Stimulated activated CD8-positive, alpha-beta memory T cell treated with anti-CD3 and anti-CD28 coated beads, Interleukin-12 subunit alpha, Interleukin-12 subunit beta, amount 100 ng/mL, for 24 hours (primary cell): ENCODE results near the gene RRP1B.
A peak's percentile ranks its signal among the peaks of the same experiment; 100 is the strongest.
"Not testable (repeated sequence)": the region's sequence is repeated elsewhere in the genome, so short reads cannot be mapped to it uniquely, and the experiment has no call there.

Experiments used
- DNase-seq: peaks from one replicate; pipeline ENCODE4 v3.0.0-alpha.2; 2020; ENCODE audit errors: extremely low read depth

Gene RRP1B

DNA sequence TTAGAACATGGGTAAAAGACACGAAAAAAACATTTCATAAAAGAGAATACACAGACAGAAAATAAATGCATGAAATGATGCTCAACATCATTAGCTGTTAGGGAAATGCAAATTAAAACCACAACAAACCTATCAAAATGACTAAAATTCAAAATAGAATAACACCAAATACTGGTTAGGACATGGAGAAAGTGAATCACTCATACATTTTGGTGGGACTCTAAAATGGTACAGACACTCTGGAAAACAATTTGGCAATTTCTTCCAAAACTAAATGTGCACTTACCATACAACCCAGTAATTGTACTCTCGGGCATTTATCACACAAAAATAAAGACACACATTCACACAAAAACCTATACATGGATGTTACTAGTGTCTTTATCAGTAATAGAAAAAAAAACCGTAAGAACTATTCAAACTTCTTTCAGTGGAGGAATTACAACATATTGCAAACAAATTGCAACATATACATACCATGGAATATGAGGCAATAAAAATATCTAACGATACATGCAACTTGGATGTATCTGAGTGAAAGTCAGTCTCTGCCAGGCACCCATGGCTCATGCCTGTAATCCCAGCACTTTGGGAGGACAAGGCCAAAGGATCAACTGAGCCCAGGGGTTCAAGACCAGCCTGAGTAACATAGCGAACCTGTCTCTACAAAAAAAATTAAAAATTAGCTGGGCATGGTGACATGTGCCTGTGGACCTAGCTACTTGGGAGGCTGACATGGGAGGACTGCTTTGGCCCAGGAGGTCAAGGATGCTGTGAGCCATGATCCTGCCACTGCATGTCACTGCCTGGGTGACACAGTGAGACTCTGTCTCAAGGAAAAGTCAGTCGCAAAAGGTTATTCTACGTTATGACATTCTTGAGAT is 19.6 kb upstream of the RRP1B start:
- DNase-seq = no peak

GRCh38 chr21:43640400-43640799 is 19.0 kb upstream of the RRP1B start:
- DNase-seq = no peak

DNA sequence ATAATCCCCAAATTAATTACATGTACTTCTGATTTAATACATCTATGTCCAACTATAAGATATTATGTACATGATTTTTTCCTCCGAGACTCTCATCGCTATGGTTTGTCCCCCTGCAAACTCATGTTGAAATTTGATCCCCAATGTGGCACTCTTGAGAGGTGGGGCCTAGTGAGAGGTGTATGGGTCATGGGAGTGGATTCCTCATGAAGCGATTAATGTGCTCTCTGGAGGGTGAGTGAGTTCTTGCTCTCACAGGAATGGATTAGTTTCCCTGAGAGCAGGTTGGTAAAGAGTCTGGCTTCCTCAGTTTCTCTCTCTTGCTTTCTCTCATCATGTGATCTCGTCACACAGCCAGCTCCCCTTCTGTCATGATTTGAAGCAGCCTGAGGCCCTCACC is 16.2 kb upstream of the RRP1B start:
- no peak for DNase-seq

DNA sequence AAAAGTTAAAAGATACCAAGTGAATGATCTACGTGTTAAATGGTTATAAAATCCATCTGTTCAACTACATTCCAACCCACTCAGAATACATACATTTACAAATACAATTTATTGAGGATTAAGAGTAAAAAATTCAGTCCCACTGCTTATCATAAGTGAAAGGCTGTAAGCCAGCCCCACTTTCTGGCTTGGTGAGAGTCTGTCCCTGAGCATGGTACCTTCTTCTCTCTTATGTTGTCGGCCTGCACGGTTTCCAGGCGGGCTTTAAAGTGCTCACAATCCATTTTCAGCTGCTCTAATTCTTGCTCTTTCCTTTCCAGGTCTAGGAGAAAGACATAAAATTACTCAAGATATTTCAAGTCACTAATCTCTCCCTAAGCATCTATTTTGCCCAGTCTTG is 15.3 kb upstream of the RRP1B start:
- no peak for DNase-seq

GRCh38 chr21:43644609-43645008 is 14.8 kb upstream of the RRP1B start:
- DNase-seq = no peak

DNA sequence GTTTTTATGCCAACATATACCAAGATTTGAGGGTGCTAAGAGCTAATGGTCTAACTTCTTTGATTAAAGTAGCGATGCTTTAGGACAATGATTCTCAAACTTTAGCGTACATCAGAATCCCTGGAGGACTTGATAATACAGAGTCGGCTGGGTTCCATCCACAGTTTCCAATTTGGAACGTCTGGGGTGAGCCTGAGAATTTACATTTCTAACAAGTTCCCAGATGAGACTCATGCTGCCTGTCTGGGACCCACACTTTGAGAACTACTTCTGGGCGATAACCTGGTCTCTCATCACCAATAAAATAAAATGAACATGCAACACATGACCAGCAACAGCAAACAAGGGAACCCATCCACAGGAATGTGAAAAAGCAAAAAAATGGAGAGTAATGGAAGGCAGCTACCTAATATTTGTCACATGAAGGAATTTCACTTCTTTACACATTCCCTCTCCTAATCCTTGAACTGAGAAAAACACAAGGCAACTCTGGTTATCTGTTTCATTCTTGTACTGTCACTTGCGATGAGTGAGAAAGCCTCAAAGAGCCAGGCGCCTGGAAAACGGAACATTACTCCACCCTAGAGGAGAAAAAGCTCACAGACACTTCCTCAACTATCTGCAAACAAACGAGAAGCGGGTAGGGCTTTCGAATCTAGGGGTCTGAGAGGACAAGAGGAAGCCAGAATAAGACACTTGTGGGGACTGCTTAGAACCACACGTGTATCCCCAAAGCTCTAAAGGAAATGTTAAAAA is 14.0 kb upstream of the RRP1B start:
- no peak for DNase-seq

DNA sequence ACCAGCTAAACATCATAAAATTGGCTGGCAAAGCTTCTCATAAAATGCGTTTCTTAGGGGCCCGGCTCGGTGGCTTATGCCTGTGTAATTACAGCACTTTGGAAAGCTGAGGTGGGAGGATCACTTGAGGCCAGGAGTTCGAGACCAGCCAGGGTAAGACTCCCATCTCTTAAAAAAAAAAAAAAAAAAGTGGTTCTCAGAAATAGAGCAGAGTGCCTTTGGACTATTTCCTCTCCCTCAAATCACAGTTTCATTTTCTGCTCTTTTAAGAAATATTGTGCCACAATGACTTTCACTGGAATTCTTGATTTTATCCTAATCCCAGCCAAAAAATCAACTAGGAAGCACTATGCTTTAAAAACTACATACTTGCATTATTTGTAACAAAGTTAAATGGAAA is 13.4 kb upstream of the RRP1B start:
- DNase-seq = no peak

GRCh38 chr21:43646550-43647260 is 12.7 kb upstream of the RRP1B start:
- DNase-seq = peak; percentile 60

DNA sequence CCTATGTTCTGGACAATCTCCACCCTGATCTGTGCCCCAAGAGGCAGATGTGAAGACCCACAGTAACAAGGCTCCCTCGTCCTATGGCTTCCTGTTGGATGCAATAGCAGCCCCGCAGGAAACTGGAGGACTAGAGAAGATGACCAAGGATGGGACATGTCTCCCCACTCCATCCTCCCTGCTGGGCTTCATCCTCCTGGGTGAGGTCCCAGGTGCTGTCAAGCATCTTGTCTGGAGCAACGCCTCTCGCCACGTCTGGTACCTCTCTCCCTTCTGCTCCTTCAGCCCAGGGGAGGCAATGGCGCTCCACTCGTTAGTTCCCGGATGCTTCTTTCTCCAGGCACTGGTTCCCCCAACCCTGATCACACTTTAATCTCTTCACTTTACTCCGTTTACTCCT is 11.2 kb upstream of the RRP1B start:
- no peak for DNase-seq

- DNase-seq = not testable (repeated sequence)
These were observed 7.4 kb upstream of the RRP1B start for GRCh38 chr21:43651926-43652325.

GRCh38 chr21:43652616-43653015 is 6.7 kb upstream of the RRP1B start:
- no peak for DNase-seq

DNA sequence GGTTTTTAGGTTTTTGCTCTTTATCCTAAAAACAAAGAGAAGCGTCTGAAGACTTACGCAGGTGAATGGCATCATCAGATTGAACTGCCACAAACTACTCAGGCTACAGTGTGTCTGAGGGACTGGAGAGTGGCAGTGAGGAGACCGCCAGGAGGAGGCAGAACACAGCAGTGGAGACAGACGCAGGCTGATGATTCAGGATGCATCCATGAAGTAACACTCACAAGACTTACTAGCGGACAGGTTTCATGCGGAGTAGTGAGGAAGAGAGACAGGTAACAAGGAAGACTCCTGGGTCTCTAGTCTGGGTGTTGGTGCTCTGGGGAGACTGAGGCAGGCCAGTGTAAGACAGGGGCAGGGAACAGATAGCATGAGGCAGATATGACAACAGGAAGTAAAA is 5.7 kb upstream of the RRP1B start:
- DNase-seq = no peak

DNA sequence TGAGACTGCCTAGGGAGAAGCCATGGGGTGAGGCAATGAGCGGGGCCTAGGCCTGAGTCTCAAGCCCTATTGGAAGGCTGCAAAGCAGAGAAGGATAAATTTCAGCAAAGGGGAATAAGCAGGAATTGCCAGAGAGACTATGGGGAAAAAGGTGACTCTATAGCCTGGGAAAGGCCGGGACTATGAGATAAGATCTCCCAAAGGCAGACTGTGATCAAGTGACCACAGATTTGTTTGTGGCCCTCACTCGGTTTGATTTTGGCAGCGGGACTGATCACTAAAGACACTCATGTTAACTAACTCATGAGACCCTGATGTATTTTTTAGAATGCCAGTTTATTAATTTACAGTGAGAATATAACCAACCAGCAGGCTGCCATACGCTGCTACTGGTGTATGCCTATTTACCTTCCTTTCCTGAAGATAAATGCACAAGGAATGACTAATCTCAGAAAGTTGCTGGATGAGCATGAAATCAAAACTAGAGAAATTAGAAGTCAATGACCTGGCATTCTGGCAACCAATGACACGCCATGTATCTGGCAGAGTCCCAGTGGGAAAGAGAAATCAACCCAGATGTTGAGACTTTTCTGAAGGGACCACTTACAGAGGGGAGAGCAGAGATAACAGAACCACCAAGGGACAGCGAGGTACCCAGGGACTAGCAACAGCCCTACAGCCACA is 4.4 kb upstream of the RRP1B start:
- DNase-seq = no peak

DNA sequence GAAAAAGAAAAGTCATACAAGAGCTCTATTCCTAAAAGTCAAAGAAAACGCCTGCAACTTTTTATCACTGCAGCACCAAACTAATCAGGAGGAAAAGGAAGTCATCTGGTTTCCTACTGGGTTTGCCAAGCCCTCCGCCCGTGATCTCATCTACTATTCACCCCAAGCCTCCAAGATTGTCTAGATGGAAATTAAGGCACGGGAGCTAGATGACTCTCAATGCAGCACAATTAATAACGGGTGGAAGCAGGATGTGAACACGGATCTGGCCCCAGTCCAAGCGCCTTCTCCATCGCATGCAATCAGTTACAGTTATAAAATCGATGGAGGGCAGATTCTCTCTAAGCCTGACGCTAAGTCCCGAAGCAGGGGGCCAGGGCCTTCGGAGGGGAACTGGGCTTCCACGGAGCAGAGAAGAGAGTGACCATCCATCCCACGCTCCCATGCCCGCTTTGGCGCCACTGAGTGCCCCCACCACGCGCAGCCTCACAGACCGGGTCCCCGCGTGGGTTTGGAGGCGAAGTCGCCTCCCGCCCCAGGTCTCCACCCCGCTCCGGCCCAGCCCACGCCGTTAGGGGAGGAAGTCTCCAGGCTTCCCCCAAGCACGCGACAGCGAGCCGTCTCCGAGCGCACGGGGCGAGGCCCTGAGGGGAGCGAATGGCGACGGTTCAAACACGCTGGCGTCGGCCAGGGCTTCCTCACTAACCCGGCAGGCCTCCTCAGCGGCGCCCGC is 1.8 kb upstream of the RRP1B start:
- no peak for DNase-seq

DNA sequence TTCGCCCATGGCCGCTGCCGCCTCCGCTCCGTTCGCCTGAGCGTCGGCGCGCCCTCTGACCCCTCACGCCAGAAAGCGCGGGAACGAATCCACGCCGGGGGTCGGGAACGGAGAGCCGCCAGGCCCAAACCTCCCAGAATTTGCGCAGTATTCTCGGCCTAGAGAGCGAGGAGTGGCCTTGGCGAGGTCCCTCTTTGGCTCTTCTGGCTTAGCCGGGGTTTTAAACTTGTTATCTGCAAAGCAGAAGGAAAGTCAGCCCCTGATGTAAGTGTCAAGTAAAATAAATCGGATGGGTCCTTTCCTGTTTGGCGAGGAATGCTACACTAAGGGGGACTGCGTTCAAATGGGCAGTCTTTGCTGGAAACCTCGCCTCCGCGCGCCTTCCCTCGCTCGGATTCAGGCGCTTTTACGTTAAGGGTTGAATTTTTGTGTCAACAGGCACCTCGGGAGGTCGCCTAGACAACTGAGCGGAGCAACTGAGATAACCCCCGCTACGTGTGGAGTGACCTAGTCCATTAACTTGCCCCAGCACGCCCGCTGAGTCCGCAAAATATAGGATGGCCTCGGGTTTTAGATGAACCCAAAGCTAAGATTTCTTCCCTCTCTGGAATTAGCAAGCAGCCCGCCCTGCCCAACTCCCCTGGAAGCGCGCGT is 1.1 kb upstream of the RRP1B start:
- no peak for DNase-seq

GRCh38 chr21:43658769-43659135 is 608 bp upstream of the RRP1B start:
- no peak for DNase-seq

DNA sequence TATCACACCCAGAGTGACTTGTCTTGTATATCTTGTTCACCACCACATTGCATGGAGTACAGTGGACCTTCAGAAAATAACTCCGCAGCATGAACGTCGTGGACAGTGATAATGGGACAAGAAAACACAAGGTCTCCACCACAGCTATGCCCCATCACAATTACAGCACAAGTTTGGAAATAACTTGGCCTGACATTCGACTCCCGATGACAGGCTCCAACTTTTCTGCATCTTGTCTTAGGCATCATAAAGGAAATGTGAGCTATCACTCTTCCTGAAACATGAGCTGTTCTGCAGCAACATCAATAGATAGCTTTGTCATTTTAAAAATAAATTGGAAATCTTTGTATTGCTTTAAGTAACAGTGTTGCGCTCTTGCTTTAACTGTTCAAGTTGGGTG is 2.9 kb downstream of the RRP1B start:
- DNase-seq = no peak

DNA sequence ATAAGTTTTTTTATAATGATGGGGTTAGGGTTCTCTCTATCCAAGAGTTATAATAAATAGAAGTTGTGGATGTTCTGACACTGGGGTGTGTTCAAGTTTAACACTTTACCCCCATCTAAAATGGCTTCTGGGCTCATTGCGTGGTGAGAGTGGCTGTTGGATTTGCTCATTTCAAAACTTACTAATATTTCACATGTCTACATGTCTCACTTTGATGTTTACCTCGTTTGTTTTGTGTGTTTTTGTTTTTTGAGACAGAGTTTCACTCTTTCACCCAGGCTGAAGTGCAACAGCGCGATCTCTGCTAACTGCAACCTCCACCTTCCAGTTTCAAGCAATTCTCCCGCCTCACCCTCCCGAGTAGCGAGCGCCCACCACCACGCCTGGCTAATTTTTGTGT is 3.7 kb downstream of the RRP1B start:
- DNase-seq = no peak

- DNase-seq = no peak
These were observed 5.0 kb downstream of the RRP1B start for GRCh38 chr21:43664358-43664757.

GRCh38 chr21:43665879-43666278 is 6.5 kb downstream of the RRP1B start:
- DNase-seq = no peak
